Fibroblast of lung (primary cell): ENCODE results near the gene TMEM272. TPM values are rescaled to one million over a fixed set of nuclear protein-coding genes. Genes with fewer than 3 reads are reported as not detected.

Experiments
- DNase-seq, 2 donors: peaks; one replicate each; pipeline versions ENCODE4 v3.0.0 to v3.0.0-alpha.2; 2010; ENCODE audit warnings: low read depth in 2 of 2
- H2AFZ ChIP-seq: 2 replicates; pipeline ENCODE4 v1.5.1; 2012; ENCODE audit warnings: low read length, control low read depth, inconsistent platforms
- H3K27ac ChIP-seq: 2 replicates; pipeline ENCODE4 v1.5.1; 2011; ENCODE audit warnings: low read length, control low read depth; ENCODE audit not compliant: insufficient read depth
- H3K27me3 ChIP-seq: 2 replicates; pipeline ENCODE4 v1.5.1; 2011; ENCODE audit warnings: mild to moderate bottlenecking, low read length; ENCODE audit not compliant: control insufficient read depth, insufficient read depth
- H3K36me3 ChIP-seq: 2 replicates; pipeline ENCODE4 v1.5.1; 2011; ENCODE audit warnings: low read length; ENCODE audit not compliant: control insufficient read depth, insufficient read depth
- H3K4me1 ChIP-seq: 2 replicates; pipeline ENCODE4 v1.5.1; 2011; ENCODE audit warnings: low read length; ENCODE audit not compliant: control insufficient read depth, insufficient read depth; ENCODE audit errors: extremely low read depth
- H3K4me2 ChIP-seq: 2 replicates; pipeline ENCODE4 v1.5.1; 2011; ENCODE audit warnings: low read length, control low read depth; ENCODE audit not compliant: insufficient read depth; ENCODE audit errors: extremely low read depth
- H3K4me3 ChIP-seq, 4 experiments: fragments of 200-600 bp in 1 of 4; sonication (generic) in 1 of 4; replicated peaks in 1 of 4; 2 replicates each; pipeline ENCODE4 v1.5.1; 2011 to 2016; ENCODE audit warnings: low read length in 4 of 4, low read depth in 3 of 4, mild to moderate bottlenecking in 3 of 4, control low read depth in 2 of 4, inconsistent platforms in 1 of 4, mixed read lengths in 1 of 4; ENCODE audit not compliant: insufficient read depth in 1 of 4; ENCODE audit errors: control extremely low read depth in 1 of 4
- H3K79me2 ChIP-seq: 2 replicates; pipeline ENCODE4 v1.5.1; 2012; ENCODE audit warnings: mild to moderate bottlenecking, low read length, inconsistent platforms; ENCODE audit not compliant: control insufficient read depth, insufficient read depth
- H3K9ac ChIP-seq: 2 replicates; pipeline ENCODE4 v1.5.1; 2011; ENCODE audit warnings: mild to moderate bottlenecking, low read length, control low read depth; ENCODE audit not compliant: insufficient read depth
- H3K9me3 ChIP-seq: 2 replicates; pipeline ENCODE4 v1.5.1; 2012; ENCODE audit warnings: low read depth, low read length; ENCODE audit not compliant: control insufficient read depth, insufficient read depth
- H4K20me1 ChIP-seq: 2 replicates; pipeline ENCODE4 v1.5.1; 2011; ENCODE audit warnings: low read length; ENCODE audit not compliant: control insufficient read depth, insufficient read depth; ENCODE audit errors: extremely low read depth
- EZH2 ChIP-seq: IDR thresholded peaks from 2 replicates; pipeline ENCODE4 v1.5.1; 2012; ENCODE audit warnings: low read length, control low read depth, mild to moderate bottlenecking; ENCODE audit errors: missing control alignments
- polyA plus RNA-seq, 2 donors: library from polyadenylated mRNA; depleted of rRNA in 1 of 2; stranded (reverse) in 1 of 2; unstranded in 1 of 2; fragments of >200 nt; gene quantifications; 2 replicates each; pipeline ENCODE4 v1.2.1, GENCODE V29; 2011 to 2012; ENCODE audit warnings: missing spikeins in 1 of 2
- total RNA-seq: library from RNA; depleted of rRNA; stranded (reverse); fragments of >200 nt; gene quantifications from 2 replicates; pipeline ENCODE4 v1.2.1, GENCODE V29; 2014
- TF ChIP-seq, protein P1 (sequence below), 2 donors: IDR thresholded peaks in 1 of 2; conservative IDR thresholded peaks in 1 of 2; 1 replicate in 1 of 2; 2 replicates in 1 of 2; pipeline ENCODE4 v1.5.1; 2011 to 2012; ENCODE audit warnings: low read length in 2 of 2, control low read depth in 1 of 2, inconsistent platforms in 1 of 2, low read depth in 1 of 2, mild to moderate bottlenecking in 1 of 2

TMEM272 gene
- total and polyA plus RNA-seq, 2 donors (not counting 1 experiment from before 2014, with no cell fraction given), result not detected

- Histone ChIP-seq H3K9ac (no peak overlapping the region), H4K20me1 (no peaks in the 10 kb centered on the region), H3K36me3 (no peaks in the 10 kb centered on the region), H3K4me1 (no peaks in the 10 kb centered on the region), H3K4me2 (no peak overlapping the region), H3K27me3 (peaks cover 15% of the 10 kb centered on the region), H3K27ac (no peak overlapping the region), H3K9me3 (no peaks in the 10 kb centered on the region), H3K79me2 (no peaks in the 10 kb centered on the region), H2AFZ (no peak overlapping the region), H3K4me3 (no peak overlapping the region)
- no peak for DNase-seq
- TF ChIP-seq EZH2, result no peak
- TF ChIP-seq, protein P1, sequence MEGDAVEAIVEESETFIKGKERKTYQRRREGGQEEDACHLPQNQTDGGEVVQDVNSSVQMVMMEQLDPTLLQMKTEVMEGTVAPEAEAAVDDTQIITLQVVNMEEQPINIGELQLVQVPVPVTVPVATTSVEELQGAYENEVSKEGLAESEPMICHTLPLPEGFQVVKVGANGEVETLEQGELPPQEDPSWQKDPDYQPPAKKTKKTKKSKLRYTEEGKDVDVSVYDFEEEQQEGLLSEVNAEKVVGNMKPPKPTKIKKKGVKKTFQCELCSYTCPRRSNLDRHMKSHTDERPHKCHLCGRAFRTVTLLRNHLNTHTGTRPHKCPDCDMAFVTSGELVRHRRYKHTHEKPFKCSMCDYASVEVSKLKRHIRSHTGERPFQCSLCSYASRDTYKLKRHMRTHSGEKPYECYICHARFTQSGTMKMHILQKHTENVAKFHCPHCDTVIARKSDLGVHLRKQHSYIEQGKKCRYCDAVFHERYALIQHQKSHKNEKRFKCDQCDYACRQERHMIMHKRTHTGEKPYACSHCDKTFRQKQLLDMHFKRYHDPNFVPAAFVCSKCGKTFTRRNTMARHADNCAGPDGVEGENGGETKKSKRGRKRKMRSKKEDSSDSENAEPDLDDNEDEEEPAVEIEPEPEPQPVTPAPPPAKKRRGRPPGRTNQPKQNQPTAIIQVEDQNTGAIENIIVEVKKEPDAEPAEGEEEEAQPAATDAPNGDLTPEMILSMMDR (conservative IDR thresholded peaks at IDR 0.05 in 1 of 2, IDR thresholded peaks at IDR 0.05 in 1 of 2; ENCODE audit: low read depth in 1 of 2, low read length in 2 of 2), result no peak
These were observed 16.0 kb downstream of the TMEM272 start for GRCh38 chr13:51828730-51829567.

GRCh38 chr13:51827254-51827653 is 17.7 kb downstream of the TMEM272 start:
- Histone ChIP-seq H3K27ac (no peak overlapping the region), H2AFZ (no peak overlapping the region), H3K4me1 (no peaks in the 10 kb centered on the region), H3K79me2 (no peaks in the 10 kb centered on the region), H3K9me3 (no peaks in the 10 kb centered on the region), H4K20me1 (no peaks in the 10 kb centered on the region), H3K36me3 (no peaks in the 10 kb centered on the region), H3K4me2 (no peak overlapping the region), H3K4me3 (no peak overlapping the region), H3K9ac (no peak overlapping the region), H3K27me3 (peaks cover 15% of the 10 kb centered on the region)
- no peak for DNase-seq
- no peak for TF ChIP-seq EZH2
- TF ChIP-seq, protein P1 (conservative IDR thresholded peaks at IDR 0.05 in 1 of 2, IDR thresholded peaks at IDR 0.05 in 1 of 2; ENCODE audit: low read depth in 1 of 2, low read length in 2 of 2), result no peak

GRCh38 chr13:51826606-51827005 is 18.4 kb downstream of the TMEM272 start:
- no peaks in the 10 kb centered on the region for H3K9me3 ChIP-seq
- H3K9ac ChIP-seq, result no peak overlapping the region
- no peak for DNase-seq
- H3K4me2 ChIP-seq, result no peak overlapping the region
- no peak for TF ChIP-seq EZH2
- TF ChIP-seq, protein P1 (conservative IDR thresholded peaks at IDR 0.05 in 1 of 2, IDR thresholded peaks at IDR 0.05 in 1 of 2; ENCODE audit: low read depth in 1 of 2, low read length in 2 of 2), result no peak
- no peaks in the 10 kb centered on the region for H3K79me2 ChIP-seq
- peaks cover 15% of the 10 kb centered on the region for H3K27me3 ChIP-seq
- H3K36me3 ChIP-seq, result no peaks in the 10 kb centered on the region
- H4K20me1 ChIP-seq, result no peaks in the 10 kb centered on the region
- no peak overlapping the region for H2AFZ ChIP-seq
- no peak overlapping the region for H3K4me3 ChIP-seq
- H3K27ac ChIP-seq, result no peak overlapping the region
- H3K4me1 ChIP-seq, result no peaks in the 10 kb centered on the region
